H1 (cell line): ENCODE measurements around the gene GPR141. TPM values are rescaled to one million over a fixed set of nuclear protein-coding genes. Genes with fewer than 3 reads are reported as not detected.

Source experiments
- CTCF ChIA-PET: fragments of 300-600 bp; sonication (Branson Sonifier 250); formaldehyde crosslinking; loops from one replicate; lab custom pipeline; 2021; ENCODE audit not compliant: partially characterized antibody; lab: Charles Lee
- POLR2A ChIA-PET: fragments of 300-600 bp; sonication (Branson Sonifier 250); formaldehyde crosslinking; loops from one replicate; lab custom pipeline; 2021; ENCODE audit warnings: inconsistent platforms; ENCODE audit not compliant: partially characterized antibody; lab: Charles Lee
- DNase-seq, 2 experiments: peaks; one replicate each; pipeline versions ENCODE4 v3.0.0 to v3.0.0-alpha.2; 2010 to 2022; ENCODE audit warnings: low spot score in 2 of 2, low read depth in 1 of 2, mixed read lengths in 1 of 2
- FAIRE-seq: peaks from 2 replicates; lab custom pipeline; 2011; peaks lifted over from hg19 to GRCh38; lab: Jason Lieb, UNC
- H2AFZ ChIP-seq: 2 replicates; pipeline ENCODE4 v1.8.1; 2012; ENCODE audit warnings: low read length, inconsistent platforms
- H2AK5ac ChIP-seq: 2 replicates; pipeline ENCODE4 v1.6.1; 2013; ENCODE audit warnings: low read depth, low read length
- H2BK120ac ChIP-seq: replicated peaks from 2 replicates; pipeline ENCODE3; 2013; ENCODE audit warnings: low read depth, low read length, inconsistent platforms
- H2BK12ac ChIP-seq: 2 replicates; pipeline ENCODE4 v1.6.1; 2013; ENCODE audit warnings: low read depth, low read length
- H2BK15ac ChIP-seq: 2 replicates; pipeline ENCODE4 v1.6.1; 2013; ENCODE audit warnings: low read length
- H2BK20ac ChIP-seq: 2 replicates; pipeline ENCODE4 v1.6.1; 2013; ENCODE audit warnings: low read length
- H2BK5ac ChIP-seq: 2 replicates; pipeline ENCODE4 v1.6.1; 2013; ENCODE audit warnings: low read depth, low read length
- H3K14ac ChIP-seq: 2 replicates; pipeline ENCODE4 v1.6.1; 2013; ENCODE audit warnings: inconsistent platforms; ENCODE audit not compliant: insufficient read length
- H3K18ac ChIP-seq: 2 replicates; pipeline ENCODE4 v1.6.1; 2013; ENCODE audit warnings: low read length; ENCODE audit errors: extremely low read depth
- H3K23ac ChIP-seq: 2 replicates; pipeline ENCODE4 v1.6.1; 2013; ENCODE audit warnings: inconsistent platforms; ENCODE audit not compliant: insufficient read length
- H3K23me2 ChIP-seq: 2 replicates; pipeline ENCODE4 v1.6.1; 2013; ENCODE audit warnings: low read depth, low read length
- H3K27ac ChIP-seq: 2 replicates; pipeline ENCODE4 v1.6.1; 2011; ENCODE audit warnings: low read depth, low read length, inconsistent platforms
- H3K27me3 ChIP-seq, 4 experiments: replicated peaks in 1 of 4; 1 replicate in 1 of 4; 2 replicates in 3 of 4; pipeline versions ENCODE4 v1.6.1 to v1.8.1; 2011 to 2013; ENCODE audit warnings: low read length in 3 of 4, mild to moderate bottlenecking in 3 of 4, inconsistent platforms in 2 of 4, mixed read lengths in 2 of 4, moderate library complexity in 1 of 4; ENCODE audit not compliant: control insufficient read depth in 3 of 4, insufficient read depth in 3 of 4; ENCODE audit errors: extremely low read depth in 1 of 4
- H3K36me3 ChIP-seq, 4 experiments: 2 replicates each; pipeline versions ENCODE4 v1.6.1 to v1.8.1; 2011 to 2013; ENCODE audit warnings: mild to moderate bottlenecking in 4 of 4, low read length in 3 of 4, moderate library complexity in 2 of 4, control low read depth in 1 of 4, inconsistent platforms in 1 of 4; ENCODE audit not compliant: insufficient read depth in 4 of 4, control insufficient read depth in 2 of 4
- H3K4ac ChIP-seq: replicated peaks from 2 replicates; pipeline ENCODE3; 2013; ENCODE audit warnings: low read length, low read depth, mixed read lengths, inconsistent platforms; ENCODE audit not compliant: insufficient read length
- H3K4me1 ChIP-seq, 4 experiments: replicated peaks in 1 of 4; 1 replicate in 1 of 4; 2 replicates in 3 of 4; pipeline versions ENCODE4 v1.6.1 to v1.8.1; 2011 to 2013; ENCODE audit warnings: low read length in 3 of 4, inconsistent platforms in 2 of 4, mixed read lengths in 1 of 4; ENCODE audit not compliant: insufficient read depth in 4 of 4, control insufficient read depth in 3 of 4
- H3K4me2 ChIP-seq, 2 experiments: 2 replicates each; pipeline versions ENCODE4 v1.6.1 to v1.8.1; 2011 to 2013; ENCODE audit warnings: low read depth in 2 of 2, low read length in 2 of 2, control low read depth in 1 of 2, inconsistent platforms in 1 of 2, mild to moderate bottlenecking in 1 of 2; ENCODE audit not compliant: insufficient read depth in 1 of 2
- H3K4me3 ChIP-seq, 4 experiments: fragments of 200-600, 300-600 bp in 1 of 4; sonication (generic), shearing (Covaris generic), sonication (Bioruptor Twin) in 1 of 4; 2 replicates each; pipeline versions ENCODE4 v1.5.1 to v1.8.1; 2011 to 2016; ENCODE audit warnings: low read length in 4 of 4, low read depth in 3 of 4, control low read depth in 2 of 4, inconsistent platforms in 2 of 4, mild to moderate bottlenecking in 2 of 4, mixed read lengths in 1 of 4, moderate library complexity in 1 of 4; ENCODE audit not compliant: insufficient read depth in 2 of 4; ENCODE audit errors: extremely low read depth in 1 of 4
- H3K56ac ChIP-seq: replicated peaks from 2 replicates; pipeline ENCODE3; 2013; ENCODE audit warnings: low read depth, mild to moderate bottlenecking, mixed read lengths, low read length, inconsistent platforms; ENCODE audit not compliant: insufficient read length
- H3K79me1 ChIP-seq: 2 replicates; pipeline ENCODE4 v1.6.1; 2013; ENCODE audit warnings: low read depth, low read length, control low read depth
- H3K79me2 ChIP-seq, 2 experiments: 2 replicates each; pipeline versions ENCODE4 v1.6.1 to v1.8.1; 2012 to 2013; ENCODE audit warnings: low read length in 2 of 2, mild to moderate bottlenecking in 2 of 2, inconsistent platforms in 1 of 2; ENCODE audit not compliant: insufficient read depth in 2 of 2, control insufficient read depth in 1 of 2
- H3K9ac ChIP-seq, 4 experiments: replicated peaks in 1 of 4; 1 replicate in 1 of 4; 2 replicates in 3 of 4; pipeline versions ENCODE4 v1.6.1 to v1.8.1; 2011 to 2013; ENCODE audit warnings: low read depth in 3 of 4, low read length in 3 of 4, control low read depth in 2 of 4, mild to moderate bottlenecking in 2 of 4, moderate library complexity in 2 of 4, inconsistent platforms in 1 of 4; ENCODE audit errors: extremely low read depth in 1 of 4
- H3K9me3 ChIP-seq, 2 experiments: 2 replicates each; pipeline versions ENCODE4 v1.6.1 to v1.8.1; 2012 to 2013; ENCODE audit warnings: mild to moderate bottlenecking in 2 of 2, moderate library complexity in 2 of 2, control low read depth in 1 of 2, inconsistent platforms in 1 of 2, low read depth in 1 of 2, low read length in 1 of 2, mixed read lengths in 1 of 2; ENCODE audit not compliant: insufficient read depth in 2 of 2
- H4K20me1 ChIP-seq, 2 experiments: replicated peaks in 1 of 2; 2 replicates each; pipeline versions ENCODE3 to v1.8.1; 2011 to 2013; ENCODE audit warnings: inconsistent platforms in 2 of 2, low read length in 2 of 2, mild to moderate bottlenecking in 1 of 2; ENCODE audit not compliant: insufficient read depth in 2 of 2, control insufficient read depth in 1 of 2
- H4K5ac ChIP-seq: 2 replicates; pipeline ENCODE4 v1.6.1; 2013; ENCODE audit warnings: low read length, low read depth, mixed read lengths, inconsistent platforms; ENCODE audit not compliant: insufficient read length
- H4K8ac ChIP-seq: 2 replicates; pipeline ENCODE4 v1.8.0; 2013; ENCODE audit warnings: mild to moderate bottlenecking, moderate library complexity, low read length, inconsistent platforms; ENCODE audit not compliant: insufficient read depth; ENCODE audit errors: extremely low read depth
- H4K91ac ChIP-seq: replicated peaks from 2 replicates; pipeline ENCODE3; 2013; ENCODE audit warnings: low read length, mixed read lengths, inconsistent platforms; ENCODE audit not compliant: insufficient read length
- CBX5 ChIP-seq: fragments of 300-800, 300-1000 bp; sonication (generic); IDR thresholded peaks from 2 replicates; pipeline ENCODE4 v1.7.1; 2016; ENCODE audit warnings: antibody characterized with exemption, low read length, low read depth
- CHD1 ChIP-seq: IDR thresholded peaks from 2 replicates; pipeline ENCODE4 v1.6.1; 2012; ENCODE audit warnings: low read depth, low read length, improper control_type of control experiment
- GABPA ChIP-seq: IDR thresholded peaks from 2 replicates; pipeline ENCODE4 v1.6.1; 2011; ENCODE audit warnings: mild to moderate bottlenecking, low read length, moderate library complexity, borderline replicate concordance; ENCODE audit not compliant: insufficient read depth
- GTF2F1 ChIP-seq: IDR thresholded peaks from 2 replicates; pipeline ENCODE4 v1.6.1; 2012; ENCODE audit warnings: low read depth, low read length, improper control_type of control experiment, borderline replicate concordance
- KDM1A ChIP-seq: fragments of 200-600, 300-600 bp; sonication (generic); IDR thresholded peaks from 2 replicates; pipeline ENCODE4 v1.7.1; 2016; ENCODE audit warnings: mild to moderate bottlenecking, low read length, borderline replicate concordance
- POLR2AphosphoS5 ChIP-seq: IDR thresholded peaks from 2 replicates; pipeline ENCODE4 v1.6.1; 2011; ENCODE audit warnings: low read depth, low read length
- SIN3A ChIP-seq, 2 experiments: IDR thresholded peaks in 1 of 2; conservative IDR thresholded peaks in 1 of 2; 2 replicates each; pipeline ENCODE4 v1.6.1; 2011 to 2012; ENCODE audit warnings: low read length in 2 of 2, improper control_type of control experiment in 1 of 2, low read depth in 1 of 2, mild to moderate bottlenecking in 1 of 2
- SP4 ChIP-seq: IDR thresholded peaks from 2 replicates; pipeline ENCODE4 v1.6.1; 2012; ENCODE audit warnings: low read length, inconsistent platforms
- SUZ12 ChIP-seq: fragments of 200-600 bp; sonication (generic); IDR thresholded peaks from 2 replicates; pipeline ENCODE4 v1.6.1; 2012; ENCODE audit warnings: mild to moderate bottlenecking, inconsistent platforms, low read length, moderate library complexity, mixed read lengths
- TBP ChIP-seq: IDR thresholded peaks from 2 replicates; pipeline ENCODE4 v1.6.1; 2011; ENCODE audit warnings: low read depth, low read length, improper control_type of control experiment
- WGBS, 2 experiments: shearing (Covaris generic) in 1 of 2; methylation state at CpG; one replicate each; pipeline versions ENCODE4 v1.1.6 to v1.1.7; 2013 to 2015; ENCODE audit warnings: low lambda C conversion rate in 2 of 2, mixed read lengths in 2 of 2, inconsistent platforms in 1 of 2, low coverage in 1 of 2, missing lambda C conversion rate in 1 of 2; ENCODE audit not compliant: insufficient replicate concordance in 2 of 2, insufficient coverage in 1 of 2, insufficient read length in 1 of 2; ENCODE audit errors: extremely low coverage in 1 of 2, missing lambda C conversion rate in 1 of 2; 5-methylcytosine and 5-hydroxymethylcytosine counted together
- polyA plus RNA-seq, 7 experiments: library from polyadenylated mRNA; depleted of rRNA in 3 of 7; stranded (reverse) in 5 of 7; unstranded in 2 of 7; fragments of >200 nt in 5 of 7; fragments of 200-250 nt in 2 of 7; gene quantifications; 1 replicate in 5 of 7; 2 replicates in 1 of 7; 4 replicates in 1 of 7; pipeline versions ENCODE4 v1.2.1 to v1.2.3, GENCODE V29; 2011 to 2013; ENCODE audit warnings: missing spikeins in 2 of 7, mixed read lengths in 2 of 7
- total RNA-seq: library from RNA; stranded (reverse); fragmentation: NEBNext Ultra II Directional; extraction: Animal tissue kit (Norgen Biotek cat#: 25700); gene quantifications from 2 replicates; pipeline ENCODE4 v1.2.1, GENCODE V29; 2021
- TF ChIP-seq, protein P1 (sequence below): IDR thresholded peaks from 2 replicates; pipeline ENCODE4 v1.6.1; 2011; ENCODE audit warnings: low read depth, mild to moderate bottlenecking, low read length; ENCODE audit not compliant: insufficient read depth

Gene GPR141
- total and polyA plus RNA-seq, 2 of the 8 experiments (the other 6 are each of a cell fraction or from before 2014, with no cell fraction given) = 0.45 to 1.0 TPM

DNA sequence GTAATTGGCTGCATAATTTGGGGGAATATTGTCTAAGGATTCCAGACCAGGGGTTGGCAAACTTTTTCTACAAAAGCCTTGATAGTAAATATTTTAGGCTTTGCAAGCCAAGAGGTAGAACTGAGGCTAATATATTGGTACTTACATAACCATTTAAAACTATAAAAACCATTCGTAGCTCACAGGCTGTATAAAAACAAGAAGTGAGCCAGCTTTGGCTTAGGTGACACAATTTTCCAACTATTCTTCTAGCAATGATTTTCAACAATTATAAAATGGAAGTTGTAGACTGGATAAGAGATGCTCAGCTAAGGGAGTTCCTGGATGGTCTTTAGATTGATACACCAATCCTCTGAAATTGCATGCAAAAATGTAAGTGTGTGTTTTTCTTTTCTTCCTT lies 1.4 kb downstream of the GPR141 start:
- Histone ChIP-seq H4K20me1 (no peaks in the 10 kb centered on the region), H3K56ac (no peak overlapping the region), H3K9me3 (no peaks in the 10 kb centered on the region), H2AK5ac (no peak overlapping the region), H3K4me1 (peaks cover 0 to 6% (median 2%) of the 10 kb centered on the region in 4 experiments; a peak in 2 of 7 replicates), H2BK15ac (no peak overlapping the region), H3K9ac (no peak overlapping the region), H3K23me2 (no peaks in the 10 kb centered on the region), H3K27me3 (no peaks in the 10 kb centered on the region), H4K8ac (no peak overlapping the region), H3K4me3 (no peak overlapping the region), H2BK120ac (no peak overlapping the region), H2BK20ac (no peak overlapping the region), H3K18ac (no peak overlapping the region), H2BK5ac (no peak overlapping the region), H3K14ac (no peak overlapping the region), H3K79me1 (no peaks in the 10 kb centered on the region), H4K5ac (no peak overlapping the region), H3K36me3 (no peaks in the 10 kb centered on the region), H3K23ac (no peak overlapping the region), H3K27ac (no peak overlapping the region), H2BK12ac (no peak overlapping the region), H4K91ac (no peak overlapping the region), H3K4me2 (no peak overlapping the region), H3K4ac (no peak overlapping the region), H3K79me2 (no peaks in the 10 kb centered on the region), H2AFZ (no peak overlapping the region)
- WGBS, 2 experiments = 72% methylated on average over 1 of the region's 1 CpG; no CpG with 5 or more reads in 1 of the 2 experiments
- ChIA-PET POLR2A (no interaction called here), CTCF (interaction anchor here (0.6 to 1.0 kb wide), 3 partner anchors 36 to 285 kb away, joined by 3 read pairs; no protein-coding TSS in a partner anchor)
- DNase-seq (no peak), FAIRE-seq (no peak)
- TF ChIP-seq SP4 (no peak), GABPA (no peak), GTF2F1 (no peak), CHD1 (no peak), CBX5 (no peak), TBP (no peak), SUZ12 (no peak), POLR2AphosphoS5 (no peak), KDM1A (no peak), SIN3A (conservative IDR thresholded peaks at IDR 0.05 in 1 of 2, IDR thresholded peaks at IDR 0.05 in 1 of 2; ENCODE audit: low read depth in 1 of 2, low read length in 2 of 2) (no peak)
- TF ChIP-seq, protein P1, sequence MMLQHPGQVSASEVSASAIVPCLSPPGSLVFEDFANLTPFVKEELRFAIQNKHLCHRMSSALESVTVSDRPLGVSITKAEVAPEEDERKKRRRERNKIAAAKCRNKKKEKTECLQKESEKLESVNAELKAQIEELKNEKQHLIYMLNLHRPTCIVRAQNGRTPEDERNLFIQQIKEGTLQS = no peak
